Measurements from ENCODE around the gene TASP1. TPM values are rescaled to one million over a fixed set of nuclear protein-coding genes. Genes with fewer than 3 reads are reported as not detected.

TASP1 gene
- total RNA-seq, 1 experiment from 2014 or later, result 9.5 TPM

DNA sequence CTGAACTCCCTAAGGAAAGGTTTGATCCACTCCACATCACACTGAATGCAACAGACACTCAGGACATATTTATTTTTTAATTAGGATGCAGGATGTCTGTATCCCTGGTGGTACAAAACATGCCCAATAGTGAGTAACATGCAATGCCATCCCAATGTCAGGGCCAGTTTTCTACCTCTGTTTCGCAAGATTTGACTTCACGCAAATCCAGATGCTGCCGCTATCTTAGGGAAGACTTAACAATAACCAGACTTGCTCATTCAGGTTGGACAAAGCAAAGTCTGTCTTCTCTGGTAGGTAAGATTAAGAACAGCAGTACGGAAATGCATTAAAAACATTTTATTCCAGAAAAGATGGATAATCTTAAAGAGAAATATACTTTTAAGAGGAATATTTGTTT, 103.1 kb downstream of the TASP1 start:
- no peak overlapping the region for H3K4ac ChIP-seq (ENCODE audit: low read depth, low read length)
- no peaks in the 10 kb centered on the region for H3K9me3 ChIP-seq (ENCODE audit: control insufficient read depth, low read depth, low read length)
- no peaks in the 10 kb centered on the region for H3K27me3 ChIP-seq (ENCODE audit: insufficient read depth, low read length)
- no peak overlapping the region for H3T11ph ChIP-seq (ENCODE audit: low read length)
- H4K5ac ChIP-seq (ENCODE audit: insufficient read length, low read depth, low read length), result no peak overlapping the region
- Mint-ChIP-seq H3K4me3 (no peak overlapping the region), H3K36me3 (ENCODE audit: insufficient read depth in 1 of 3, low read depth in 3 of 3) (no peaks in the 10 kb centered on the region), H3K4me1 (peaks cover 6 to 7% of the 10 kb centered on the region in 2 experiments), H3K27me3 (ENCODE audit: low read depth) (no peaks in the 10 kb centered on the region), H3K9me3 (no peaks in the 10 kb centered on the region), H3K27ac (peak overlapping the region in 1 of 3 experiments; percentile 30; a peak in 1 of 7 replicates)
- H3K79me2 ChIP-seq (ENCODE audit: insufficient read depth, low read length), result no peaks in the 10 kb centered on the region
- H3K27ac ChIP-seq (ENCODE audit: insufficient read length, low read depth, low read length), result no peak overlapping the region
- WGBS (ENCODE audit: extremely low coverage, insufficient read length, low lambda C conversion rate), result no CpG with 5 or more reads among the region's 4 CpGs
- no peak overlapping the region for H2BK12ac ChIP-seq (ENCODE audit: insufficient read length, low read depth, low read length)
- no peak overlapping the region for H3K4me2 ChIP-seq (ENCODE audit: insufficient read depth, insufficient read length, low read length)
- no peaks in the 10 kb centered on the region for H3K23me2 ChIP-seq (ENCODE audit: insufficient read length, low read depth, low read length, poor library complexity, severe bottlenecking)
- no peak overlapping the region for H3K23ac ChIP-seq (ENCODE audit: insufficient read length, low read depth, low read length)
- H4K8ac ChIP-seq (replicated peaks; ENCODE audit: insufficient read length, low read depth, low read length), result no peak overlapping the region
- no peak overlapping the region for H2BK15ac ChIP-seq (ENCODE audit: low read depth, low read length)
- no peak overlapping the region for H3K14ac ChIP-seq (ENCODE audit: insufficient read depth, low read length)
- H3K56ac ChIP-seq (ENCODE audit: insufficient read length, low read depth, low read length), result no peak overlapping the region
- H2BK120ac ChIP-seq (ENCODE audit: low read depth, low read length, poor library complexity, severe bottlenecking), result no peak overlapping the region
- no peak overlapping the region for H2BK5ac ChIP-seq (ENCODE audit: insufficient read length, low read length)
- no peak overlapping the region for H2AFZ ChIP-seq (ENCODE audit: low read length)
- H4K20me1 ChIP-seq (ENCODE audit: control insufficient read depth, insufficient read depth, insufficient read length), result no peaks in the 10 kb centered on the region
- H4K91ac ChIP-seq (ENCODE audit: insufficient read length, low read depth, low read length), result no peak overlapping the region
- H3K18ac ChIP-seq (ENCODE audit: insufficient read length, low read depth, low read length), result no peak overlapping the region
- H3K9ac ChIP-seq (ENCODE audit: extremely low read depth, insufficient read length, low read length), result no peak overlapping the region
- DNase-seq, result no peak
- TF ChIP-seq, protein P1, sequence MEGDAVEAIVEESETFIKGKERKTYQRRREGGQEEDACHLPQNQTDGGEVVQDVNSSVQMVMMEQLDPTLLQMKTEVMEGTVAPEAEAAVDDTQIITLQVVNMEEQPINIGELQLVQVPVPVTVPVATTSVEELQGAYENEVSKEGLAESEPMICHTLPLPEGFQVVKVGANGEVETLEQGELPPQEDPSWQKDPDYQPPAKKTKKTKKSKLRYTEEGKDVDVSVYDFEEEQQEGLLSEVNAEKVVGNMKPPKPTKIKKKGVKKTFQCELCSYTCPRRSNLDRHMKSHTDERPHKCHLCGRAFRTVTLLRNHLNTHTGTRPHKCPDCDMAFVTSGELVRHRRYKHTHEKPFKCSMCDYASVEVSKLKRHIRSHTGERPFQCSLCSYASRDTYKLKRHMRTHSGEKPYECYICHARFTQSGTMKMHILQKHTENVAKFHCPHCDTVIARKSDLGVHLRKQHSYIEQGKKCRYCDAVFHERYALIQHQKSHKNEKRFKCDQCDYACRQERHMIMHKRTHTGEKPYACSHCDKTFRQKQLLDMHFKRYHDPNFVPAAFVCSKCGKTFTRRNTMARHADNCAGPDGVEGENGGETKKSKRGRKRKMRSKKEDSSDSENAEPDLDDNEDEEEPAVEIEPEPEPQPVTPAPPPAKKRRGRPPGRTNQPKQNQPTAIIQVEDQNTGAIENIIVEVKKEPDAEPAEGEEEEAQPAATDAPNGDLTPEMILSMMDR (conservative IDR thresholded peaks at IDR 0.05), result no peak
- H2BK20ac ChIP-seq (ENCODE audit: low read depth, low read length, poor library complexity, severe bottlenecking), result no peak overlapping the region
- no peaks in the 10 kb centered on the region for H3K79me1 ChIP-seq (ENCODE audit: insufficient read depth, low read depth, low read length, poor library complexity, severe bottlenecking)
- no peak overlapping the region for H2AK5ac ChIP-seq (ENCODE audit: insufficient read length, low read length)
- H3K4me1 ChIP-seq (ENCODE audit: insufficient read depth, low read length), result no peaks in the 10 kb centered on the region

All from H9 (cell line).